HEK293 (cell line): ENCODE data around the gene C17orf50.

Experiments
- CTCF ChIA-PET: fragments of 350-600 bp; formaldehyde crosslinking; extraction: SDS; loops from one replicate; lab custom pipeline; 2021; ENCODE audit warnings: antibody characterized with exemption; lab: Yijun Ruan, JAX
- POLR2A ChIA-PET: fragments of 300-600 bp; formaldehyde crosslinking; extraction: SDS; loops from one replicate; lab custom pipeline; 2020; ENCODE audit warnings: antibody characterized with exemption, inconsistent platforms; lab: Yijun Ruan, JAX
- H3K27ac ChIP-seq: fragments of 200-500 bp; sonication (Bioruptor generic); 2 replicates; pipeline ENCODE4 v1.5.1; 2014; ENCODE audit warnings: low read depth, low read length, control low read depth, inconsistent platforms; ENCODE audit errors: extremely low read depth
- H3K36me3 ChIP-seq, 2 experiments: fragments of 200-500 bp in 1 of 2; sonication (Bioruptor generic) in 1 of 2; 1 replicate in 1 of 2; 2 replicates in 1 of 2; pipeline ENCODE4 v1.5.1; 2014 to 2017; ENCODE audit warnings: inconsistent platforms in 2 of 2, low read length in 2 of 2; ENCODE audit not compliant: control insufficient read depth in 2 of 2, insufficient read depth in 1 of 2
- H3K4me1 ChIP-seq: fragments of 200-500 bp; sonication (Bioruptor generic); 2 replicates; pipeline ENCODE4 v1.5.1; 2014; ENCODE audit warnings: mild to moderate bottlenecking, low read length, inconsistent platforms; ENCODE audit not compliant: control insufficient read depth, insufficient read depth
- H3K4me3 ChIP-seq: 2 replicates; pipeline ENCODE4 v1.5.1; 2011; ENCODE audit warnings: low read depth, mild to moderate bottlenecking, control low read depth, low read length, moderate library complexity
- H3K9me3 ChIP-seq: fragments of 200-500 bp; sonication (Bioruptor generic); 2 replicates; pipeline ENCODE4 v1.5.1; 2014; ENCODE audit warnings: low read depth, low read length, inconsistent platforms; ENCODE audit not compliant: control insufficient read depth, insufficient read depth
- GLIS2 ChIP-seq: fragments of 450-650 bp; formaldehyde crosslinking; IDR thresholded peaks from 2 replicates; pipeline ENCODE4 v1.5.1; 2016; ENCODE audit warnings: missing biosample characterization, missing genetic modification characterization
- MEIS1 ChIP-seq: sonication (generic); formaldehyde crosslinking; IDR thresholded peaks from 2 replicates; pipeline ENCODE4 v1.8.1; 2022; ENCODE audit warnings: missing genetic modification reagents, mild to moderate bottlenecking, borderline replicate concordance
- SCRT1 ChIP-seq: fragments of 450-650 bp; formaldehyde crosslinking; IDR thresholded peaks from 2 replicates; pipeline ENCODE4 v1.5.1; 2016; ENCODE audit warnings: missing biosample characterization, missing genetic modification characterization, borderline replicate concordance
- ZBTB17 ChIP-seq: fragments of 450-650 bp; formaldehyde crosslinking; IDR thresholded peaks from 2 replicates; pipeline ENCODE4 v1.5.1; 2016; ENCODE audit warnings: missing biosample characterization, missing genetic modification characterization
- ZBTB48 ChIP-seq: fragments of 450-650 bp; formaldehyde crosslinking; IDR thresholded peaks from 2 replicates; pipeline ENCODE4 v1.5.1; 2016; ENCODE audit warnings: missing biosample characterization, missing genetic modification characterization
- ZFP3 ChIP-seq: fragments of 450-650 bp; formaldehyde crosslinking; IDR thresholded peaks from 2 replicates; pipeline ENCODE4 v1.5.1; 2016; ENCODE audit warnings: low read depth, missing biosample characterization, missing genetic modification characterization
- ZIC2 ChIP-seq: fragments of 450-650 bp; formaldehyde crosslinking; IDR thresholded peaks from 2 replicates; pipeline ENCODE4 v1.5.1; 2016; ENCODE audit warnings: missing biosample characterization, missing genetic modification characterization
- ZNF112 ChIP-seq: fragments of 450-650 bp; formaldehyde crosslinking; IDR thresholded peaks from 2 replicates; pipeline ENCODE4 v1.5.0; 2017; ENCODE audit warnings: missing biosample characterization, missing genetic modification characterization
- ZNF335 ChIP-seq: fragments of 450-650 bp; formaldehyde crosslinking; conservative IDR thresholded peaks from 2 replicates; pipeline ENCODE4 v1.5.1; 2016; ENCODE audit warnings: missing biosample characterization, missing genetic modification characterization
- ZNF341 ChIP-seq: fragments of 450-650 bp; formaldehyde crosslinking; IDR thresholded peaks from 2 replicates; pipeline ENCODE4; 2016; ENCODE audit warnings: low read depth, missing biosample characterization, missing genetic modification characterization
- ZNF561 ChIP-seq: fragments of 450-650 bp; IDR thresholded peaks from 2 replicates; pipeline ENCODE4 v1.5.1; 2018; ENCODE audit warnings: missing biosample characterization, missing genetic modification characterization, borderline replicate concordance
- ZNF600 ChIP-seq: fragments of 450-650 bp; formaldehyde crosslinking; IDR thresholded peaks from 2 replicates; pipeline ENCODE4 v1.5.1; 2016; ENCODE audit warnings: missing biosample characterization, missing genetic modification characterization
- ZNF785 ChIP-seq: fragments of 450-650 bp; formaldehyde crosslinking; IDR thresholded peaks from 2 replicates; pipeline ENCODE4 v1.5.1; 2016; ENCODE audit warnings: missing biosample characterization, missing genetic modification characterization
- ZXDB ChIP-seq: fragments of 450-650 bp; formaldehyde crosslinking; IDR thresholded peaks from 2 replicates; pipeline ENCODE4 v1.5.1; 2016; ENCODE audit warnings: missing biosample characterization, missing genetic modification characterization
- TF ChIP-seq, protein P1 (sequence below): fragments of 450-650 bp; formaldehyde crosslinking; IDR thresholded peaks from 2 replicates; pipeline ENCODE4 v1.5.1; 2017; ENCODE audit warnings: missing biosample characterization, missing genetic modification characterization
- TF ChIP-seq, protein P2 (sequence below): fragments of 450-650 bp; formaldehyde crosslinking; IDR thresholded peaks from 2 replicates; pipeline ENCODE4 v1.5.1; 2016; ENCODE audit warnings: missing biosample characterization, missing genetic modification characterization
- TF ChIP-seq, protein P3 (sequence below): fragments of 450-650 bp; formaldehyde crosslinking; IDR thresholded peaks from 2 replicates; pipeline ENCODE4 v1.5.1; 2016; ENCODE audit warnings: missing biosample characterization, missing genetic modification characterization
- TF ChIP-seq, protein P4 (sequence below): fragments of 450-650 bp; formaldehyde crosslinking; IDR thresholded peaks from 2 replicates; pipeline ENCODE4 v1.5.1; 2016; ENCODE audit warnings: missing biosample characterization, missing genetic modification characterization
- TF ChIP-seq, protein P5 (sequence below): fragments of 450-650 bp; formaldehyde crosslinking; IDR thresholded peaks from 2 replicates; pipeline ENCODE4 v1.5.1; 2016; ENCODE audit warnings: missing biosample characterization, missing genetic modification characterization
- TF ChIP-seq, protein P6 (sequence below): fragments of 450-650 bp; formaldehyde crosslinking; IDR thresholded peaks from 2 replicates; pipeline ENCODE4 v1.5.1; 2016; ENCODE audit warnings: missing biosample characterization, missing genetic modification characterization
- TF ChIP-seq, protein P7 (sequence below): fragments of 450-650 bp; formaldehyde crosslinking; IDR thresholded peaks from 2 replicates; pipeline ENCODE4 v1.5.1; 2017; ENCODE audit warnings: missing biosample characterization, missing genetic modification characterization

Gene C17orf50

DNA sequence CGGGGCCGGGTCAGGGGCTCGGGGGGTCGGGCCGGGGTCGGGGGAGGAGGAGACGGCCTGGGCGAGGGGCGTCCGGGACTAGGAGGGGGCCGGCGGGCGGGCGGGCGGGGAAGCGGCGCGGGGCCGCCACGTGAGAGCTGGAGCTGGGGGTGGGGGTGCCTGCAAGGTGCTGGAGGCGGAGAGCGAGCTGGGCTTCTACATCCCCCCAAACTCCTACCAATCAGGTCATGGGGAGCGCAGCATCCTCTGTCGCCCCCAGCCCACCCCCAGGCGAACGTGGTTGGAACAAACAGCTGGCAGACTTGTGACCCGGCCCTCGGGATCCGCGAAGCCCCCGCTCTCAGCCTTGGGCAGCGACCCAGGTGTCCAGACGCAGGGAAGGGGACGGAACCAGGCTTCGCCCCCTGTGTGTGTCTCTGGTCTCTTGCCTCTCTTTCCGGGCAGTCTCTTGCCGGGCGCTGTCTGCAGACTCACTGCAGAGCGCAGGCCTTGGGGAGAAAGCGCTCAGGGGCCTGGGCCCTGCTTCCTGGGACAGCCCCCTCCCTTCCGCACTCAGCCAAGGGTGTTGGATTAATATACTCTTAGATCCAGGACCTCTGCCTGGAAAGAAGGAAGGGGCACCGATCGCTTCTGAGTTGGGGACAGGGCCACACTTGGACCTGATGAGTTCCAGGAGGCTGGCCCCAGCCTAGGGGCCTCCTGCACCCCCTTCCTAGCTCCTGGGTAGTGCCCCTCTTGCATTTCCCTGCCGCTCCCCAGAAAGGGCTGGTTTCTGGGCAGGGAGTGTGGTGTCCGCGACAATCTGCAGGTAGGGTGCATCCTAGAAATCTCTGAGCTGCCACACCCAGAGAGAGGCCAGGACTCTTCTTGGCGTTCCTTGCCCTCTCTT lies 28.5 kb upstream of the C17orf50 start:
- ChIA-PET CTCF (interaction anchor here (0.5 to 5.3 kb wide), 7 partner anchors 12 to 120 kb away, joined by 3 to 44 read pairs (median 10); no protein-coding TSS in a partner anchor), POLR2A (interaction anchor here (1.2 to 4.1 kb wide), 7 partner anchors 9 to 154 kb away, joined by 3 to 19 read pairs (median 5); partner anchors contain the start of genes PEX12 and TAF15)
- peaks cover 5 to 8% of the 10 kb centered on the region in 2 experiments; a peak in 2 of 3 replicates for H3K36me3 ChIP-seq
- peak overlapping the region; percentile 63; the same call in 1 of the 2 replicates for H3K27ac ChIP-seq
- H3K4me3 ChIP-seq = peak overlapping the region; percentile 38
- peaks cover 20% of the 10 kb centered on the region for H3K4me1 ChIP-seq
- H3K9me3 ChIP-seq = no peaks in the 10 kb centered on the region
- peak; percentile 59 for TF ChIP-seq ZBTB17 (tag by site-specific recombination)
- 0 out of 2 replicates have a peak, but pooled peaks have one; percentile 24 for TF ChIP-seq ZBTB48
- peak; percentile 15; the same call in 1 of the 2 replicates for TF ChIP-seq ZNF341 (tag by site-specific recombination)
- peak; percentile 31; the same call in 1 of the 2 replicates for TF ChIP-seq ZNF600 (tag by site-specific recombination)
- peak; percentile 71 for TF ChIP-seq ZNF335 (tag by site-specific recombination)
- TF ChIP-seq, protein P1, sequence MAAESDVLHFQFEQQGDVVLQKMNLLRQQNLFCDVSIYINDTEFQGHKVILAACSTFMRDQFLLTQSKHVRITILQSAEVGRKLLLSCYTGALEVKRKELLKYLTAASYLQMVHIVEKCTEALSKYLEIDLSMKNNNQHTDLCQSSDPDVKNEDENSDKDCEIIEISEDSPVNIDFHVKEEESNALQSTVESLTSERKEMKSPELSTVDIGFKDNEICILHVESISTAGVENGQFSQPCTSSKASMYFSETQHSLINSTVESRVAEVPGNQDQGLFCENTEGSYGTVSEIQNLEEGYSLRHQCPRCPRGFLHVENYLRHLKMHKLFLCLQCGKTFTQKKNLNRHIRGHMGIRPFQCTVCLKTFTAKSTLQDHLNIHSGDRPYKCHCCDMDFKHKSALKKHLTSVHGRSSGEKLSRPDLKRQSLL (tag by site-specific recombination) = peak; percentile 57; the same call in 1 of the 2 replicates
- TF ChIP-seq ZNF112 = no peak
- TF ChIP-seq, protein P2, sequence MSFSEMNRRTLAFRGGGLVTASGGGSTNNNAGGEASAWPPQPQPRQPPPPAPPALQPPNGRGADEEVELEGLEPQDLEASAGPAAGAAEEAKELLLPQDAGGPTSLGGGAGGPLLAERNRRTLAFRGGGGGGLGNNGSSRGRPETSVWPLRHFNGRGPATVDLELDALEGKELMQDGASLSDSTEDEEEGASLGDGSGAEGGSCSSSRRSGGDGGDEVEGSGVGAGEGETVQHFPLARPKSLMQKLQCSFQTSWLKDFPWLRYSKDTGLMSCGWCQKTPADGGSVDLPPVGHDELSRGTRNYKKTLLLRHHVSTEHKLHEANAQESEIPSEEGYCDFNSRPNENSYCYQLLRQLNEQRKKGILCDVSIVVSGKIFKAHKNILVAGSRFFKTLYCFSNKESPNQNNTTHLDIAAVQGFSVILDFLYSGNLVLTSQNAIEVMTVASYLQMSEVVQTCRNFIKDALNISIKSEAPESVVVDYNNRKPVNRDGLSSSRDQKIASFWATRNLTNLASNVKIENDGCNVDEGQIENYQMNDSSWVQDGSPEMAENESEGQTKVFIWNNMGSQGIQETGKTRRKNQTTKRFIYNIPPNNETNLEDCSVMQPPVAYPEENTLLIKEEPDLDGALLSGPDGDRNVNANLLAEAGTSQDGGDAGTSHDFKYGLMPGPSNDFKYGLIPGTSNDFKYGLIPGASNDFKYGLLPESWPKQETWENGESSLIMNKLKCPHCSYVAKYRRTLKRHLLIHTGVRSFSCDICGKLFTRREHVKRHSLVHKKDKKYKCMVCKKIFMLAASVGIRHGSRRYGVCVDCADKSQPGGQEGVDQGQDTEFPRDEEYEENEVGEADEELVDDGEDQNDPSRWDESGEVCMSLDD = peak; percentile 10; the same call in 1 of the 2 replicates
- TF ChIP-seq GLIS2 (tag by site-specific recombination) = peak; percentile 29; the same call in 1 of the 2 replicates
- peak; percentile 30; the same call in 1 of the 2 replicates for TF ChIP-seq ZIC2
- TF ChIP-seq, protein P3, sequence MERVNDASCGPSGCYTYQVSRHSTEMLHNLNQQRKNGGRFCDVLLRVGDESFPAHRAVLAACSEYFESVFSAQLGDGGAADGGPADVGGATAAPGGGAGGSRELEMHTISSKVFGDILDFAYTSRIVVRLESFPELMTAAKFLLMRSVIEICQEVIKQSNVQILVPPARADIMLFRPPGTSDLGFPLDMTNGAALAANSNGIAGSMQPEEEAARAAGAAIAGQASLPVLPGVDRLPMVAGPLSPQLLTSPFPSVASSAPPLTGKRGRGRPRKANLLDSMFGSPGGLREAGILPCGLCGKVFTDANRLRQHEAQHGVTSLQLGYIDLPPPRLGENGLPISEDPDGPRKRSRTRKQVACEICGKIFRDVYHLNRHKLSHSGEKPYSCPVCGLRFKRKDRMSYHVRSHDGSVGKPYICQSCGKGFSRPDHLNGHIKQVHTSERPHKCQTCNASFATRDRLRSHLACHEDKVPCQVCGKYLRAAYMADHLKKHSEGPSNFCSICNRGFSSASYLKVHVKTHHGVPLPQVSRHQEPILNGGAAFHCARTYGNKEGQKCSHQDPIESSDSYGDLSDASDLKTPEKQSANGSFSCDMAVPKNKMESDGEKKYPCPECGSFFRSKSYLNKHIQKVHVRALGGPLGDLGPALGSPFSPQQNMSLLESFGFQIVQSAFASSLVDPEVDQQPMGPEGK (tag by site-specific recombination) = peak; percentile 52
- TF ChIP-seq ZFP3 (tag by site-specific recombination) = peak; percentile 45; the same call in 1 of the 2 replicates
- TF ChIP-seq, protein P4, sequence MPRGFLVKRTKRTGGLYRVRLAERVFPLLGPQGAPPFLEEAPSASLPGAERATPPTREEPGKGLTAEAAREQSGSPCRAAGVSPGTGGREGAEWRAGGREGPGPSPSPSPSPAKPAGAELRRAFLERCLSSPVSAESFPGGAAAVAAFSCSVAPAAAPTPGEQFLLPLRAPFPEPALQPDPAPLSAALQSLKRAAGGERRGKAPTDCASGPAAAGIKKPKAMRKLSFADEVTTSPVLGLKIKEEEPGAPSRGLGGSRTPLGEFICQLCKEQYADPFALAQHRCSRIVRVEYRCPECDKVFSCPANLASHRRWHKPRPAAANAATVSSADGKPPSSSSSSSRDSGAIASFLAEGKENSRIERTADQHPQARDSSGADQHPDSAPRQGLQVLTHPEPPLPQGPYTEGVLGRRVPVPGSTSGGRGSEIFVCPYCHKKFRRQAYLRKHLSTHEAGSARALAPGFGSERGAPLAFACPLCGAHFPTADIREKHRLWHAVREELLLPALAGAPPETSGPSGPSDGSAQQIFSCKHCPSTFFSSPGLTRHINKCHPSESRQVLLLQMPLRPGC (tag by site-specific recombination) = no peak; the same call in 1 of the 2 replicates
- TF ChIP-seq ZXDB (tag by site-specific recombination) = no peak
- TF ChIP-seq, all 188 proteins: peak for 11

DNA sequence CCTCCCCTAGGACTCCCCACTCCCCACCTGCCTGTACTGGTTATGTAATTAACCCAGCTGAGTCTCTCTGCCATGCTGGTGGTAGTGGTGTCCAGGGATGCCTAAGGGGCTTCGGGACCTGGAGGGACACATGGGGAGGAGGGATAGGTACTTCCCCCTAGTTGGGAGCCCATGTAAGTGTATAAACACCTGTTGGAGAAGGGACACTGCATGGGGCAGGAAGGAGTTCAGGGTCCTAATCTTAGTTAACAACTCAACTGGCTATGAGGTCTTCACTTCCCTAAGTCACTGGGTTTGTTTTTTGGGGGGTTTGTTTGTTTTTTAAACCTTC lies 27.9 kb upstream of the C17orf50 start:
- Histone ChIP-seq H3K4me1 (peaks cover 18% of the 10 kb centered on the region), H3K4me3 (peak overlapping the region; percentile 38; the same call in 1 of the 2 replicates), H3K9me3 (no peaks in the 10 kb centered on the region), H3K27ac (no peak overlapping the region; the same call in 1 of the 2 replicates), H3K36me3 (peaks cover 5 to 8% of the 10 kb centered on the region in 2 experiments; a peak in 2 of 3 replicates)
- ChIA-PET POLR2A (interaction anchor here (1.3 to 4.1 kb wide), 2 partner anchors 8 to 154 kb away, joined by 6 to 19 read pairs; partner anchors contain the start of gene PEX12), CTCF (interaction anchor here (0.5 to 2.1 kb wide), 3 partner anchors 12 to 54 kb away, joined by 3 to 11 read pairs (median 4); no protein-coding TSS in a partner anchor)
- TF ChIP-seq ZXDB (tag by site-specific recombination) (no peak), MEIS1 (no peak), SCRT1 (tag by site-specific recombination) (0 out of 2 replicates have a peak, but pooled peaks have one; percentile 59), ZNF561 (tag by site-specific recombination) (no peak), ZIC2 (0 out of 2 replicates have a peak, but pooled peaks have one; percentile 6), ZNF785 (tag by site-specific recombination) (no peak)
- TF ChIP-seq, protein P5, sequence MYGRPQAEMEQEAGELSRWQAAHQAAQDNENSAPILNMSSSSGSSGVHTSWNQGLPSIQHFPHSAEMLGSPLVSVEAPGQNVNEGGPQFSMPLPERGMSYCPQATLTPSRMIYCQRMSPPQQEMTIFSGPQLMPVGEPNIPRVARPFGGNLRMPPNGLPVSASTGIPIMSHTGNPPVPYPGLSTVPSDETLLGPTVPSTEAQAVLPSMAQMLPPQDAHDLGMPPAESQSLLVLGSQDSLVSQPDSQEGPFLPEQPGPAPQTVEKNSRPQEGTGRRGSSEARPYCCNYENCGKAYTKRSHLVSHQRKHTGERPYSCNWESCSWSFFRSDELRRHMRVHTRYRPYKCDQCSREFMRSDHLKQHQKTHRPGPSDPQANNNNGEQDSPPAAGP (tag by site-specific recombination) = no peak
- TF ChIP-seq, protein P6, sequence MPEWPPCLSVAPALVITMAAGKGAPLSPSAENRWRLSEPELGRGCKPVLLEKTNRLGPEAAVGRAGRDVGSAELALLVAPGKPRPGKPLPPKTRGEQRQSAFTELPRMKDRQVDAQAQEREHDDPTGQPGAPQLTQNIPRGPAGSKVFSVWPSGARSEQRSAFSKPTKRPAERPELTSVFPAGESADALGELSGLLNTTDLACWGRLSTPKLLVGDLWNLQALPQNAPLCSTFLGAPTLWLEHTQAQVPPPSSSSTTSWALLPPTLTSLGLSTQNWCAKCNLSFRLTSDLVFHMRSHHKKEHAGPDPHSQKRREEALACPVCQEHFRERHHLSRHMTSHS = no peak
- TF ChIP-seq, protein P7, sequence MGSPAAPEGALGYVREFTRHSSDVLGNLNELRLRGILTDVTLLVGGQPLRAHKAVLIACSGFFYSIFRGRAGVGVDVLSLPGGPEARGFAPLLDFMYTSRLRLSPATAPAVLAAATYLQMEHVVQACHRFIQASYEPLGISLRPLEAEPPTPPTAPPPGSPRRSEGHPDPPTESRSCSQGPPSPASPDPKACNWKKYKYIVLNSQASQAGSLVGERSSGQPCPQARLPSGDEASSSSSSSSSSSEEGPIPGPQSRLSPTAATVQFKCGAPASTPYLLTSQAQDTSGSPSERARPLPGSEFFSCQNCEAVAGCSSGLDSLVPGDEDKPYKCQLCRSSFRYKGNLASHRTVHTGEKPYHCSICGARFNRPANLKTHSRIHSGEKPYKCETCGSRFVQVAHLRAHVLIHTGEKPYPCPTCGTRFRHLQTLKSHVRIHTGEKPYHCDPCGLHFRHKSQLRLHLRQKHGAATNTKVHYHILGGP (tag by site-specific recombination) = no peak
